Right renal pelvis (tissue), 4 donors: ENCODE measurements around the gene PAX7. TPM values are rescaled to one million over a fixed set of nuclear protein-coding genes. Genes with fewer than 3 reads are reported as not detected.

Source experiments
- DNase-seq, 4 donors: peaks; one replicate each; pipeline ENCODE4 v3.0.0-alpha.2; 2013; ENCODE audit warnings: low read depth in 4 of 4, low spot score in 3 of 4, missing footprints in 1 of 4
- polyA plus RNA-seq, 4 donors: library from polyadenylated mRNA; unstranded; fragments of 120-200 nt; gene quantifications; one replicate each; pipeline ENCODE4 v1.2.1, GENCODE V29; 2013; ENCODE audit not compliant: insufficient read length in 4 of 4

The PAX7 gene
- polyA plus RNA-seq, 4 donors, result not detected

- DNase-seq, result no peak
Observed at GRCh38 chr1:18640228-18641004, 9.8 kb downstream of the PAX7 start.

GRCh38 chr1:18641005-18641941 is 10.6 kb downstream of the PAX7 start:
- DNase-seq, result no peak

DNA sequence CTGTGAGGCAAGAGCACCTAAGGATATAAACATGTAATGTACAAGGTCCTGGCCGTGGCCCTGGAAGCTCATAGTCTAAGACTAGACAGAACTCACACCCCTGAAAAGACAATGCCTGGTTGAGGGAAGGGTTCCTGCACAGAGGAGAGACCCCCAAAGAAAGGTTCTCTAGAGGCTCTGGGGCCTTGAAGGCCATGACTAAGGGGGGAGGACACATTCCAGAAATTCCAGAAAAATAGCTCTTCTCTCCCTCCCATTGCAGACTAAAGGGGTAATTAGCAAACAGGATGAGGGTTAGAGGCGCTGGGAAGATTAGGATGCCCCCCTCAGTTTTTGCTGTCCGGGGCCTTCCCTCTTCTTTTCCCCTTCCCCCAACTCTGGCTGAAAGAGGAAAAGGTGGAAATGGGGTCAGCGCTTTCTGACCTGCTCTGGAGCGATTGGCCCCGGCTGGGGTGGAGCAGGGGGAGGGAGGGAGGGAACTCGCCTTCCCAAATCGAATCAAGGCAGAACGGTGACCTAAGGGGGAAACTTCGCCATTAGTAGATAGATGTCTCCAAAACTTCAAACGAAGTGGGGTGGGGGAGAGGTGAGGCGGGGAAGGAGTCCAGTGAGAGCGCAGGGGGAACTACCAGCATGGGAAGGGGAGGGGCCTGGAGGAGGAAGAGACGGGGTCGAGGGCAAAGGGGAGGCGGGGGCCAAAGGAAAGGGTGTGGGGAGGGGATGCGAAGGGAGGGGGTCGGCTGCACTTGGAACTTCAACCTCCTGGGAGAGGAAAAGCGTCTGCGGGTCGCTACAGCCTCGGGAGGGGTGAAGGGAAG is 11.8 kb downstream of the PAX7 start:
- no peak for DNase-seq

DNA sequence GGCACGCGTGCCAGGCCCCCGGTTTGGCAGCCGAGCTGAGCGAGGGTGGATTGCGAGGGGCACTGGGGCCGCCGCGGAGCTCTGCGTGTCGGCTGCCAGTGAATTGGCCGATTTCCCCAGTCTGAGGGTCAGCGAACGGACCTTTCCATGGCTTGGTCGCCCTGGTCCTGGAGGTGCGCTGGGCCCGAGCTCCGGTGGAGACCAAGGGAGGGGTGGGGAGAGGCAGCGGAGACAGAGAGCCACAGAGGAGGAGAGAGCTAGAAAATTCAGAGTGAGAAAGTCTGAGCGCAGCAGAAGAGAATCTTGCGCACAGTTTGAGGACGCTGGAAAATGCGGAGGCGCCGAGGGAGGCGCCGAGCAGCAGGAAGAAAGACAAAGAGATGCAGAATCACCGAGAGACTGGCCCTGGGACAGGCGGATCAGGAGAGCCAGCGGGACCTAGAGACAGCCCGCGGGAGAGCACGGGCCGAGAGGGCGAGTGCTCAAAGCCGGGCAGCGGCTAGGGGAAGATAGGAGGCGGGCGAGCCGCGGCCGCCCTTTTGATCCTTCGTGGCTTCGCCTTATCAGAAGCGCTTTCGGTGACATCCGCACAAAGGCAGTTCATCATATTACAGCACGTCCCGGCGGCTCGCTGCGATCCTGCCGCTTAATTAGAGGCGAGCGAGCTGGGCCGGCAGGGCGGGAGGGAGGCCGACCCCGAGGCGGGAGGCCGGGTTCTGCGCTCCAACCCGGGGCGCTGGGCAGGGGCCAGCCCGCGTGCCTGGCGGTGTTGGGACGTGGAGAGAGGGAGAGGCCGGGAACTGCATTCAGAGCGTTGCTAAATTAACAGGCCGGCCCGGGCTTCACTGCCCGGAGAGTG is 12.7 kb downstream of the PAX7 start:
- no peak for DNase-seq

- DNase-seq, result no peak
Observed at GRCh38 chr1:18644013-18644399, 13.4 kb downstream of the PAX7 start.

GRCh38 chr1:18644446-18644845 is 13.8 kb downstream of the PAX7 start:
- DNase-seq, result no peak

DNA sequence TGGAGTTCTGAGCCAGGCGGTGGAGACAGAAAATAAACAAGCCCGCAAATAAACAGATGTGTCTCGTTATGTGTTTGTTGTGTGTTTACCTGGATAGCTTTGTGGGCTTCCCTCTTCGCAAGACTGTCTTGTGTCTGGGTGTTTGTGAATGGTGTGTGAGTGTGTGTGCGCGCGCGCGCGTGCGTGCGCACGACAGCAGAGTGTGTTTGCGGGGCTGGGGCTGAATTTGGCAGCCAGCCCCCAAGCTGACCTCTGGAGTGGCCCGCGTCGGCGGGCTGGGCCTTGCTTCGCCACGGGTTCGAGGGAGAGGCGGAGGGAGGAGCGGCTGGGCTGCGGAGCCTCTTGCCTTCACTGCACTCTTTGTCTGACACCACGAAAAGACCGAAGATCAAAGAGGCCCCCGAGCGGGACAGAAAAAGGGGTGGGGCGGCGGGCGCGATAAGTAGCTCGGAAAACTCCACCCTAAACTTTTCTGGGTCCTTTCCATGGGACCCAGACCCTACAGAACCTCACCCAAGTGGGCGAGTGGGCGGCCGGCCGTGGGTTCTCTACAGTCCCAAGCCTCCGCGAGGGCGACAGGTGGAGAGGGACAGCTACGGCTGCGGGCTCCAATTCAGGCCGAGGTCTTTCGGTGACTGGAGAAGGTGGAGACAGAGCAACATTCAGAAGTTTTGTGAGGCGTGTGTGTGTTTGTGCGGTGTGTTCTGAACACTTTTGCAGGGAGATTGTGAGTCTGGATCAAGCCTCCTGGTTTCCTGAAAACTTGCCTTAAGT is 14.5 kb downstream of the PAX7 start:
- DNase-seq, result no peak

DNA sequence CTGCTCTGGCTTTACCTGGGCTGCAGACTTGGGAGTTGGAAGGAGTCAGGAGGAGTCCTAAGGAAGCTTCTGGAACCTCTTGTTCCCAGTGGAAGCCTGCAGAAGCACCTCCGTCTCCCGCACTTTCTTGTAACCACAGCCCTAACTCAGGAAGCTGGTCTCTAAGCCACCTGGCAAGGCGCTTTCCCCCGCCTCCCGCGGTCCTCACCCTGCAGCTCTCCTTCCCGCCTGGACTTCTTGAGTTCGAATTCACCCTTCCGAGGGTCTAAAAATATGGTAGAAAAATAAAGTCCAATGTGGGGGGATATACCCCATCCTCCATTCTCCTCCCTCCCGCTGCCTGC is 15.1 kb downstream of the PAX7 start:
- DNase-seq, result no peak

DNA sequence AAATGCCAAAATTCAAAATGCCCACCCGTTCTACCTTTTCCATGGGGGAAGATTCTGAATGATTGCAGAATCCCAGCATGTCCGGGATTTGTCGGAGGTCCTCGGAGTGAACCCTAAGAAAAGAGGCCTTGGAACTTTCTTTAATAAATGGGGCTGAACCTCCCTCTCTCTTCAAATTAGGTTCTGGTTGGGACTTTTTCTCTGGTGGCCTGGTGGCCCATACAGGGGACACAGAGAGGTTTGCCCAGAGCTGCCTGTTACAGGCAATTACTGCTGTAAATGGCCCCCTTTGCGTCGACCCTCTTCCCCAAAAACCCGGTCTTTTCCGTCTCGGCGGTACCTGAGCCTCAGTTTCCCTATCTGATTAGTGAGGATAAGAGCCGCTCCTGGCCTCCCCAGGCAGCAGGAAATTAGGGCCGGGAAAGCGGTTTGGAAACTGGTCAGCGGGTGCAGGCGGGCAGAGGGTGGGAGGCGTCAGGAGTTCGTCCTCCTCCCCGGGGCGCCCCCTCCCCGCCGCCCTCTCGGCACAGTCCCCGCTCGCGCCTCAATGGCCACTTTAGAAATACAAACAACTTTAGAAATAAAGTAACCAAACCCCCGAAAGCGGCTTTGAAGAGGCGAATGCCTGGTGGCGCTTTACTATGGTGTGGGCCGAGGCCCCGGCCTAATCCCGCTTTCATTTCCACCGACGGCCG is 15.6 kb downstream of the PAX7 start:
- no peak for DNase-seq

GRCh38 chr1:18646786-18647410 is 16.3 kb downstream of the PAX7 start:
- DNase-seq, result no peak

DNA sequence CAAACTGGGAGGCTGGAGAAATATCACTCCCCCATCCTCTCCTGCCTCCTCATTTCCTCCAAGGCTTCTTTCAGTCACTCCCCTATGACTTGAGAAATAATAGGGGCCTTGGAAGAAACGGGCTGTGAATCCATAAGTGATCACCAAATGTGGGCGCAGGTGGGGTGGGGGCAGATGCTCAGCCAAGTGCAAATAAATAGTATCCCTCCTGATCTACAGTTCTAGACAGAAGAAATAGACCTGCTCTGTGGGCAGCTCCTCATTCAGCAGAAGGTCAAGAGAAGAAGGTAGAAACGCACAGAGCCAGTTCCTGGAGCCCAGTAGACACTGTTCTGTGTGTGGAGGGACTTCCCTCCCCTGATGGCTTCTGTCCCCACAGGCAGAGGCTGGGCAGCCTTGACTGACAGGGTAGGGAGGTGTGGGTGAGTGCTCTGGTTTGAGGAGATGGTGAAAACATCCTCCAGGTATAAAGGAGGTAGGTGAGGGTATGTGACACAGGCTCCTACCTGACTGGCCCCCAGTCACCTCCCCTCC is 17.1 kb downstream of the PAX7 start:
- DNase-seq, result no peak

DNA sequence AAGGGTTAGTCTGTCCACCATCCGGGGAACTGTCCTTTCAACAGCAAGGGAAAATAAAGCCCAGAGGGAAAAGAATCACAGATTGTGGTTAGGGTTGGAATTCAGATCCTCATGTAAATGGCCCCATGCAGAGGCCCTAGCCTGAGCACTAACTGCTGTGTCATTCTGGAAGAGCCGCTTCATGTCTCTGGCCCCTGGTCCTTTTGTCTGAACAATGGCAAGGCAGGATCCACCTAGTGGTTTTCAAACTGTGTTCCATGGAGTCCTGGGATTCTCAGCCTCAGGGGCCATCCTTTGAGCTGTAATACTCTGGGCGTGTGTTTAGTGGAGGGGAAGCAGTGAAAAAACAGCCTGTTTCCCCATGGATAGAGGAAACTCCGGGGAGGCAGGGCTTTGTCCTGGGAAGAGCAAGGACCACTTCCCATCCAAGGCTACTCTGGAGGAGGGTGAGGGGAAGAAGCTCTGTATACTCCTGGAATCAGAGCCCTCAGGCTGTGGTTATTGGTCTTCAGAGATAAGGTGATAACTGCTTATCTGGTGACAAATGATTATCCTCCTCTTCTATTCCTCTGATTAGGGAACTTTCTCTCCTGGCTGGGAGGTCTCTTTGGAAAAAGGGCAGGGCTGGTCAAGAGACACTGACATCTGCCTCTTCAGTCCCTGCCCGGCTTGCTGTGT is 19.2 kb downstream of the PAX7 start:
- DNase-seq, result no peak

DNA sequence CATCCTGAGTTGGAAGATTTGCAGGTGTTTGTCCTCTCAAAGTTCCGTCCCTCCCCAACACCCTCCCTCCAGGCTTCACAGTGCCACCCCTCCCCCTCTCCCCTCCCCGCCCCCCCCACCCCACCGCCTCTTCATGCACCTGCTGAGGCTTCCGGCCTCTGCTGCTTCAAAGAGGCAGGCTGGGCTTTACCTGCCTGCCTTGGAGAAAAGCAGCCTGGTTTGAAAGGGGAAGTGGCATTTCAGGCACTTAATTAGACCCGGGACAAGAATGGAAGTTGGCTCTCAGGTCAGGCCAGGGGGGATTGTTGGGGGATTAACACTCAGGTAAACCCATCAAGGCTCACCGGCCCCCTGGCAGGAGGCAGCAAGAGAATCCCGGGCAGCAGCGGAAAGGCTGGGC is 21.1 kb downstream of the PAX7 start:
- DNase-seq, result no peak

DNA sequence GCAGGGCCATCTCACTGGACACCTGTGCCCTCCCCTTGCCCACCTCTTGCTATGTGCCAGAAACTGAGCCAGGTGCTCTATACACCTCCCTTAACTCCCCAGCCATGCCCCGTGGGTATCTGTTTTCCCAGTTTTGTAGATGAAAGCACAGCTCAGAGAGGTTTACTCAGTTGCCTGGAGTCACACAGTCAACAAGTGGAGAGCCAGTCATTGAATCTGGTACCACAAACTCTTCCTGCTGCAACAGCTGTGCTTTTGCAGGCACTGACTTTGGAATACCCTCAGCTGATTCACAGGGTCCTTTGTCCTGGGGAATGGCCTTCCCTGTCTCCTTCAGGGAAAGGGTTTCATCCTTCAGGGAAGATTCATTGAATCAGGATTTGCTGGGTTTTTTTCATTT is 22.1 kb downstream of the PAX7 start:
- no peak for DNase-seq

DNA sequence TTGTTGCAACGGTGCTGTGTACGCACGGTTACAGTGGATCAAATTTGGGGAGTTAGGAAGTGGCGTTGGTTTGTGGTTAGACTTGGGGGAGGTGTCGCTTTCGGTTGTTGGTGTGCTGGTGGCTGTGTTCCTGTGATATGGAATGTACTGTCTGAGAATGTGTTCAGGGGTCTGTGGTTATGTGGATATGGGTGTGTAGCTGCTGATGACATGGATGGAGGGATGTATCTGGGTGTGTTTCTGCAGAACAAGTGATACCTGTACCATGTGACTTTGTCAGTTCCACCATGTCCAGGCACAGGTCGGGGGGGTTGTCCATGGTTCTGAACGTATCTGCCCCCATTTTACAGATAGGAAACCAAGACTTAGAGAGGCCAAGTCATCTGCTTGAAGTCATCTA is 22.7 kb downstream of the PAX7 start:
- no peak for DNase-seq

GRCh38 chr1:18653916-18654315 is 23.3 kb downstream of the PAX7 start:
- no peak for DNase-seq

- no peak for DNase-seq
Observed at GRCh38 chr1:18654599-18654998, 24.0 kb downstream of the PAX7 start.
